GM23338 (cell line): ENCODE data around the gene B4GALNT1. TPM values are rescaled to one million over a fixed set of nuclear protein-coding genes. Genes with fewer than 3 reads are reported as not detected.

Experiments used
- ATAC-seq: fragments of 200-7000 bp; cut with Tn5 transposase; 3 replicates; pipeline ENCODE4 v1.9.1; 2020
- DNase-seq: peaks from one replicate; pipeline ENCODE4 v3.0.0-alpha.2; 2015; ENCODE audit warnings: low spot score
- H2AFZ ChIP-seq: fragments of 200-600 bp; sonication (generic); 2 replicates; pipeline ENCODE4 v1.8.0; 2016; ENCODE audit warnings: antibody characterized with exemption, mild to moderate bottlenecking, moderate library complexity
- H3F3A ChIP-seq: fragments of 200-600 bp; sonication (generic); replicated peaks from 2 replicates; pipeline ENCODE4 v1.8.0; 2017; ENCODE audit warnings: antibody characterized with exemption, mixed run types, low read depth
- H3K27ac ChIP-seq: fragments of 200-600 bp; sonication (generic); 2 replicates; pipeline ENCODE4 v1.6.1; 2016; ENCODE audit warnings: low read depth
- H3K27me3 ChIP-seq: fragments of 200-600 bp; sonication (generic); 2 replicates; pipeline ENCODE4 v1.8.0; 2016; ENCODE audit warnings: mild to moderate bottlenecking, mixed run types, moderate library complexity; ENCODE audit not compliant: insufficient read depth
- H3K36me3 ChIP-seq: fragments of 200-600 bp; sonication (generic); 2 replicates; pipeline ENCODE4 v1.8.0; 2016; ENCODE audit warnings: mild to moderate bottlenecking; ENCODE audit not compliant: insufficient read depth
- H3K4me1 ChIP-seq: fragments of 200-600 bp; sonication (generic); 2 replicates; pipeline ENCODE4 v1.8.0; 2016; ENCODE audit warnings: mild to moderate bottlenecking, moderate library complexity; ENCODE audit not compliant: insufficient read depth
- H3K4me2 ChIP-seq: fragments of 200-600 bp; sonication (generic); 2 replicates; pipeline ENCODE4 v1.7.1; 2017; ENCODE audit warnings: mixed run types
- H3K4me3 ChIP-seq: fragments of 200-600 bp; sonication (generic); 2 replicates; pipeline ENCODE4 v1.6.1; 2016; ENCODE audit warnings: mixed run types
- H3K79me2 ChIP-seq: fragments of 200-600 bp; sonication (generic); replicated peaks from 2 replicates; pipeline ENCODE4 v1.8.0; 2017; ENCODE audit warnings: mild to moderate bottlenecking; ENCODE audit not compliant: insufficient read depth
- H3K9me2 ChIP-seq: fragments of 200-600 bp; sonication (generic); 2 replicates; pipeline ENCODE4 v1.8.0; 2017; ENCODE audit not compliant: insufficient read depth
- H4K20me1 ChIP-seq: fragments of 200-600 bp; sonication (generic); replicated peaks from 2 replicates; pipeline ENCODE4 v1.8.0; 2017; ENCODE audit warnings: mild to moderate bottlenecking; ENCODE audit not compliant: insufficient read depth
- H3K27ac Mint-ChIP-seq: 2 replicates; pipeline ENCODE4 v1.8.0; 2020; ENCODE audit warnings: inconsistent platforms, mild to moderate bottlenecking, moderate library complexity, mixed read lengths
- H3K27me3 Mint-ChIP-seq: 3 replicates; pipeline ENCODE4 v1.8.0; 2022; ENCODE audit warnings: low read depth, mild to moderate bottlenecking, moderate library complexity, mixed read lengths, inconsistent platforms; ENCODE audit not compliant: insufficient read depth, poor library complexity
- H3K36me3 Mint-ChIP-seq: 3 replicates; pipeline ENCODE4 v1.8.0; 2021; ENCODE audit warnings: low read depth, mild to moderate bottlenecking, inconsistent platforms, moderate library complexity, mixed read lengths
- H3K4me1 Mint-ChIP-seq: 3 replicates; pipeline ENCODE4 v1.8.0; 2020; ENCODE audit warnings: mild to moderate bottlenecking, inconsistent platforms, mixed read lengths
- H3K4me3 Mint-ChIP-seq: 3 replicates; pipeline ENCODE4 v1.8.0; 2021; ENCODE audit warnings: moderate library complexity, mild to moderate bottlenecking, inconsistent platforms, mixed read lengths
- H3K9me3 Mint-ChIP-seq: 3 replicates; pipeline ENCODE4 v1.8.0; 2020; ENCODE audit warnings: moderate library complexity, mild to moderate bottlenecking, inconsistent platforms, mixed read lengths
- CREB1 ChIP-seq: fragments of 250-450 bp; sonication (Bioruptor Pico); IDR thresholded peaks from 2 replicates; pipeline ENCODE4 v1.5.0; 2020; ENCODE audit warnings: low read depth, mild to moderate bottlenecking, moderate library complexity
- CTCF ChIP-seq, 2 experiments: fragments of 200-600 bp in 1 of 2; sonication (generic) in 1 of 2; conservative IDR thresholded peaks; 2 replicates each; pipeline versions ENCODE4 v1.5.1 to v1.6.1; 2016 to 2017; ENCODE audit warnings: antibody characterized with exemption in 2 of 2, low read depth in 2 of 2, mild to moderate bottlenecking in 2 of 2, moderate library complexity in 1 of 2
- ETS1 ChIP-seq: IDR thresholded peaks from 2 replicates; pipeline ENCODE4 v1.6.1; 2016; ENCODE audit warnings: antibody characterized with exemption
- EZH2 ChIP-seq: fragments of 200-600 bp; sonication (generic); IDR thresholded peaks from one replicate; pipeline ENCODE4 v1.8.0; 2017; ENCODE audit warnings: antibody characterized with exemption, mild to moderate bottlenecking, low read depth; ENCODE audit not compliant: unreplicated experiment
- JUNB ChIP-seq: IDR thresholded peaks from one replicate; pipeline ENCODE4 v1.6.1; 2016; ENCODE audit warnings: antibody characterized with exemption; ENCODE audit not compliant: unreplicated experiment
- NANOG ChIP-seq: IDR thresholded peaks from 2 replicates; pipeline ENCODE4 v1.6.1; 2016; ENCODE audit warnings: antibody characterized with exemption, borderline replicate concordance
- POLR2AphosphoS5 ChIP-seq: IDR thresholded peaks from 2 replicates; pipeline ENCODE4 v1.6.1; 2016; ENCODE audit warnings: antibody characterized with exemption, low read depth
- REST ChIP-seq: IDR thresholded peaks from one replicate; pipeline ENCODE4 v1.6.1; 2018; ENCODE audit warnings: antibody characterized with exemption; ENCODE audit not compliant: unreplicated experiment
- STAT1 ChIP-seq: IDR thresholded peaks from one replicate; pipeline ENCODE4 v1.6.1; 2016; ENCODE audit warnings: antibody characterized with exemption; ENCODE audit not compliant: unreplicated experiment
- ZNF114 ChIP-seq: fragments of 250-450 bp; sonication (Bioruptor Pico); IDR thresholded peaks from 2 replicates; pipeline ENCODE4 v1.5.0; 2020; ENCODE audit warnings: mild to moderate bottlenecking, moderate library complexity
- ZNF462 ChIP-seq: fragments of 250-450 bp; sonication (Bioruptor Pico); IDR thresholded peaks from 2 replicates; pipeline ENCODE4 v1.5.0; 2020; ENCODE audit warnings: mild to moderate bottlenecking, moderate library complexity
- polyA plus RNA-seq: library from polyadenylated mRNA; unstranded; fragments of >200 nt; fragmentation: Nextera tagmentation; extraction: Ambion mirVana; gene quantifications from 2 replicates; pipeline ENCODE4 v1.2.1, GENCODE V29; 2016
- total RNA-seq: library from RNA; depleted of rRNA; stranded (reverse); fragments of >200 nt; shearing (Covaris generic); gene quantifications from 2 replicates; pipeline ENCODE4 v1.2.3, GENCODE V29; 2014

The B4GALNT1 gene
- total and polyA plus RNA-seq, 2 experiments from 2014 or later: 1.3 to 2.4 TPM

GRCh38 chr12:57655541-57656240, 22.7 kb upstream of the B4GALNT1 start (continued):
- no peak for TF ChIP-seq REST
- no peak for TF ChIP-seq ETS1

- H3K4me2 ChIP-seq: no peak overlapping the region
- no peaks in the 10 kb centered on the region for H3K9me2 ChIP-seq
- H3K36me3 ChIP-seq: no peaks in the 10 kb centered on the region
- H3K27me3 Mint-ChIP-seq: no peaks in the 10 kb centered on the region
- no peaks in the 10 kb centered on the region for H3F3A ChIP-seq
- H3K27ac ChIP-seq: no peak overlapping the region
- DNase-seq: no peak
- H2AFZ ChIP-seq: no peak overlapping the region
- H3K4me1 Mint-ChIP-seq: no peaks in the 10 kb centered on the region
- H3K4me3 Mint-ChIP-seq: no peak overlapping the region
- no peaks in the 10 kb centered on the region for H3K27me3 ChIP-seq
- H3K4me3 ChIP-seq: no peak overlapping the region
- H3K79me2 ChIP-seq: no peaks in the 10 kb centered on the region
- no peak for ATAC-seq
- no peak overlapping the region for H3K27ac Mint-ChIP-seq
- peaks cover 53% of the 10 kb centered on the region for H3K9me3 Mint-ChIP-seq
- no peaks in the 10 kb centered on the region for H3K4me1 ChIP-seq
- H4K20me1 ChIP-seq: no peaks in the 10 kb centered on the region
- peaks cover 3% of the 10 kb centered on the region; the same call in 2 of the 3 replicates for H3K36me3 Mint-ChIP-seq
- TF ChIP-seq ETS1 (no peak), CTCF (conservative IDR thresholded peaks at IDR 0.05; ENCODE audit: low read depth in 2 of 2) (no peak), POLR2AphosphoS5 (no peak), JUNB (no peak), ZNF462 (no peak), NANOG (no peak), EZH2 (no peak), ZNF114 (CRISPR knock-in tag) (no peak), CREB1 (CRISPR knock-in tag) (no peak), STAT1 (no peak)
These were observed 21.0 kb upstream of the B4GALNT1 start for GRCh38 chr12:57654042-57654441.
